H9 (cell line): Measurements from ENCODE around the gene KIF5A. TPM values are rescaled to one million over a fixed set of nuclear protein-coding genes. Genes with fewer than 3 reads are reported as not detected.

Source experiments
- DNase-seq: peaks from one replicate; pipeline ENCODE4 v3.0.0-alpha.2; 2017
- H2AFZ ChIP-seq: one replicate; pipeline ENCODE4 v1.6.1; 2013; ENCODE audit warnings: mild to moderate bottlenecking, low read length, control low read depth, moderate library complexity
- H2AK5ac ChIP-seq: 2 replicates; pipeline ENCODE4 v1.6.1; 2013; ENCODE audit warnings: low read length, control low read depth, mixed read lengths; ENCODE audit not compliant: insufficient read length
- H2BK120ac ChIP-seq: one replicate; pipeline ENCODE4 v1.6.1; 2013; ENCODE audit warnings: low read depth, mild to moderate bottlenecking, low read length, control low read depth, inconsistent platforms; ENCODE audit not compliant: poor library complexity, severe bottlenecking
- H2BK12ac ChIP-seq: 2 replicates; pipeline ENCODE4 v1.6.1; 2013; ENCODE audit warnings: low read length, control low read depth, mixed read lengths, low read depth; ENCODE audit not compliant: insufficient read length
- H2BK15ac ChIP-seq: 2 replicates; pipeline ENCODE4 v1.6.1; 2013; ENCODE audit warnings: low read depth, low read length, control low read depth
- H2BK20ac ChIP-seq: one replicate; pipeline ENCODE4 v1.6.1; 2013; ENCODE audit warnings: low read depth, mild to moderate bottlenecking, low read length, control low read depth, inconsistent platforms; ENCODE audit not compliant: poor library complexity, severe bottlenecking
- H2BK5ac ChIP-seq: 2 replicates; pipeline ENCODE4 v1.6.1; 2013; ENCODE audit warnings: low read length, control low read depth, mixed read lengths; ENCODE audit not compliant: insufficient read length
- H3K14ac ChIP-seq: 2 replicates; pipeline ENCODE4 v1.6.1; 2013; ENCODE audit warnings: low read length, control low read depth; ENCODE audit not compliant: insufficient read depth
- H3K18ac ChIP-seq: 2 replicates; pipeline ENCODE4 v1.6.1; 2013; ENCODE audit warnings: low read depth, mild to moderate bottlenecking, mixed read lengths, low read length, control low read depth; ENCODE audit not compliant: insufficient read length
- H3K23ac ChIP-seq: 2 replicates; pipeline ENCODE4 v1.6.1; 2013; ENCODE audit warnings: low read length, control low read depth, mixed read lengths, low read depth; ENCODE audit not compliant: insufficient read length
- H3K23me2 ChIP-seq: 2 replicates; pipeline ENCODE4 v1.6.1; 2013; ENCODE audit warnings: low read depth, mild to moderate bottlenecking, mixed read lengths, low read length, control low read depth; ENCODE audit not compliant: insufficient read length, poor library complexity, severe bottlenecking
- H3K27ac ChIP-seq: 2 replicates; pipeline ENCODE4 v1.5.1; 2013; ENCODE audit warnings: low read length, control low read depth, mixed read lengths, low read depth; ENCODE audit not compliant: insufficient read length
- H3K27me3 ChIP-seq: 2 replicates; pipeline ENCODE4 v1.6.1; 2013; ENCODE audit warnings: low read length, control low read depth, inconsistent platforms; ENCODE audit not compliant: insufficient read depth
- H3K4ac ChIP-seq: 2 replicates; pipeline ENCODE4 v1.6.1; 2013; ENCODE audit warnings: low read depth, mild to moderate bottlenecking, control low read depth, inconsistent platforms, low read length, moderate library complexity
- H3K4me1 ChIP-seq: 2 replicates; pipeline ENCODE4 v1.6.1; 2013; ENCODE audit warnings: low read length, control low read depth, inconsistent platforms; ENCODE audit not compliant: insufficient read depth
- H3K4me2 ChIP-seq: 2 replicates; pipeline ENCODE4 v1.6.1; 2013; ENCODE audit warnings: low read length, control low read depth, mixed read lengths; ENCODE audit not compliant: insufficient read length, insufficient read depth
- H3K56ac ChIP-seq: 2 replicates; pipeline ENCODE4 v1.6.1; 2013; ENCODE audit warnings: low read depth, mild to moderate bottlenecking, mixed read lengths, low read length, control low read depth; ENCODE audit not compliant: insufficient read length
- H3K79me1 ChIP-seq: 2 replicates; pipeline ENCODE4 v1.6.1; 2013; ENCODE audit warnings: low read depth, mild to moderate bottlenecking, moderate library complexity, low read length, control low read depth, inconsistent platforms; ENCODE audit not compliant: insufficient read depth, poor library complexity, severe bottlenecking
- H3K79me2 ChIP-seq: 2 replicates; pipeline ENCODE4 v1.6.1; 2013; ENCODE audit warnings: low read length, control low read depth, inconsistent platforms; ENCODE audit not compliant: insufficient read depth
- H3K9ac ChIP-seq: 2 replicates; pipeline ENCODE4 v1.6.1; 2013; ENCODE audit warnings: low read length, control low read depth, mixed read lengths; ENCODE audit not compliant: insufficient read length; ENCODE audit errors: extremely low read depth
- H3K9me3 ChIP-seq: one replicate; pipeline ENCODE4 v1.6.1; 2013; ENCODE audit warnings: low read depth, low read length, inconsistent platforms; ENCODE audit not compliant: control insufficient read depth
- H3T11ph ChIP-seq: one replicate; pipeline ENCODE4 v1.6.1; 2013; ENCODE audit warnings: mild to moderate bottlenecking, low read length, control low read depth, inconsistent platforms
- H4K20me1 ChIP-seq: one replicate; pipeline ENCODE4 v1.6.1; 2013; ENCODE audit not compliant: control insufficient read depth, insufficient read length, insufficient read depth
- H4K5ac ChIP-seq: 2 replicates; pipeline ENCODE4 v1.6.1; 2013; ENCODE audit warnings: low read depth, mild to moderate bottlenecking, mixed read lengths, low read length, control low read depth; ENCODE audit not compliant: insufficient read length
- H4K8ac ChIP-seq: replicated peaks from 2 replicates; pipeline ENCODE4 v1.6.1; 2013; ENCODE audit warnings: low read length, control low read depth, mixed read lengths, low read depth; ENCODE audit not compliant: insufficient read length
- H4K91ac ChIP-seq: 2 replicates; pipeline ENCODE4 v1.6.1; 2013; ENCODE audit warnings: low read depth, mild to moderate bottlenecking, moderate library complexity, mixed read lengths, low read length, control low read depth; ENCODE audit not compliant: insufficient read length
- H3K27ac Mint-ChIP-seq, 3 experiments: 2 replicates in 2 of 3; 3 replicates in 1 of 3; pipeline ENCODE4 v1.8.0; 2020 to 2021; ENCODE audit warnings: mixed read lengths in 3 of 3, mild to moderate bottlenecking in 1 of 3, moderate library complexity in 1 of 3
- H3K27me3 Mint-ChIP-seq: 2 replicates; pipeline ENCODE4 v1.8.0; 2021; ENCODE audit warnings: low read depth, mild to moderate bottlenecking, moderate library complexity, mixed read lengths
- H3K36me3 Mint-ChIP-seq, 3 experiments: 2 replicates in 2 of 3; 3 replicates in 1 of 3; pipeline ENCODE4 v1.8.0; 2020 to 2021; ENCODE audit warnings: low read depth in 3 of 3, mixed read lengths in 3 of 3; ENCODE audit not compliant: insufficient read depth in 1 of 3
- H3K4me1 Mint-ChIP-seq, 2 experiments: 2 replicates each; pipeline ENCODE4 v1.8.0; 2020; ENCODE audit warnings: mixed read lengths in 2 of 2
- H3K4me3 Mint-ChIP-seq, 2 experiments: 2 replicates in 1 of 2; 3 replicates in 1 of 2; pipeline ENCODE4 v1.8.0; 2020 to 2021; ENCODE audit warnings: mild to moderate bottlenecking in 2 of 2, mixed read lengths in 2 of 2, moderate library complexity in 1 of 2
- H3K9me3 Mint-ChIP-seq, 2 experiments: 2 replicates in 1 of 2; 3 replicates in 1 of 2; pipeline ENCODE4 v1.8.0; 2020; ENCODE audit warnings: mild to moderate bottlenecking in 2 of 2, mixed read lengths in 2 of 2, moderate library complexity in 1 of 2
- CTCF ChIP-seq: fragments of 200-600 bp; sonication (generic); conservative IDR thresholded peaks from 3 replicates; pipeline ENCODE4 v1.8.0; 2021; ENCODE audit warnings: antibody characterized with exemption, mild to moderate bottlenecking
- WGBS: extraction: QIAGEN DNeasy Blood & Tissue Kit; methylation state at CpG from one replicate; pipeline ENCODE4 v1.1.7; 2013; ENCODE audit warnings: missing lambda C conversion rate, low lambda C conversion rate, mixed read lengths; ENCODE audit not compliant: insufficient read length; ENCODE audit errors: extremely low coverage; 5-methylcytosine and 5-hydroxymethylcytosine counted together
- total RNA-seq: library from RNA; stranded (reverse); gene quantifications from 2 replicates; pipeline ENCODE4 v1.2.1, GENCODE V29; 2021

Gene KIF5A
- total RNA-seq, 1 experiment from 2014 or later, result 18.5 TPM

- Histone ChIP-seq H2BK15ac (no peak overlapping the region), H2AFZ (no peak overlapping the region), H2BK12ac (no peak overlapping the region), H4K20me1 (no peaks in the 10 kb centered on the region), H2BK20ac (no peak overlapping the region), H3K4ac (no peak overlapping the region), H3K18ac (no peak overlapping the region), H3T11ph (no peak overlapping the region), H3K23ac (no peak overlapping the region), H4K5ac (no peak overlapping the region), H3K79me1 (no peaks in the 10 kb centered on the region), H3K27me3 (no peaks in the 10 kb centered on the region), H3K9ac (no peak overlapping the region), H4K91ac (no peak overlapping the region), H3K23me2 (peaks cover 11% of the 10 kb centered on the region), H3K14ac (no peak overlapping the region), H3K56ac (no peak overlapping the region), H4K8ac (no peak overlapping the region), H3K4me2 (no peak overlapping the region), H2AK5ac (no peak overlapping the region), H3K4me1 (peaks cover 3% of the 10 kb centered on the region; the same call in 1 of the 2 replicates), H2BK5ac (no peak overlapping the region), H3K27ac (no peak overlapping the region), H3K79me2 (no peaks in the 10 kb centered on the region), H2BK120ac (no peak overlapping the region), H3K9me3 (no peaks in the 10 kb centered on the region)
- peaks cover 18 to 51% (median 47%) of the 10 kb centered on the region in 3 experiments; a peak in 6 of 7 replicates for H3K36me3 Mint-ChIP-seq
- WGBS, result no CpG with 5 or more reads among the region's 16 CpGs
- H3K4me1 Mint-ChIP-seq, result peaks cover 24 to 46% of the 10 kb centered on the region in 2 experiments
- H3K4me3 Mint-ChIP-seq, result no peak overlapping the region
- no peak overlapping the region; a peak in 1 of 7 replicates for H3K27ac Mint-ChIP-seq
- no peaks in the 10 kb centered on the region; the same call in 1 of the 2 replicates for H3K27me3 Mint-ChIP-seq
- TF ChIP-seq CTCF, result no peak
- DNase-seq, result no peak
- no peaks in the 10 kb centered on the region for H3K9me3 Mint-ChIP-seq
Observed at GRCh38 chr12:57525615-57526383, 24.0 kb upstream of the KIF5A start.
